Measurements from ENCODE around the gene EFCC1.
A peak's percentile ranks its signal among the peaks of the same experiment; 100 is the strongest.

The EFCC1 gene

GRCh38 chr3:129015388-129016105, 14.4 kb downstream of the EFCC1 start:
- no peak for DNase-seq

- no peak for DNase-seq
These were observed 15.2 kb downstream of the EFCC1 start for GRCh38 chr3:129016356-129016719.

- DNase-seq = no peak
These were observed 15.8 kb downstream of the EFCC1 start for GRCh38 chr3:129016720-129017483.

- no peak for DNase-seq
These were observed 16.4 kb downstream of the EFCC1 start for GRCh38 chr3:129017484-129017899.

GRCh38 chr3:129018271-129018670, 17.2 kb downstream of the EFCC1 start:
- no peak for DNase-seq

GRCh38 chr3:129018751-129019150, 17.6 kb downstream of the EFCC1 start:
- no peak for DNase-seq

GRCh38 chr3:129019266-129019665, 18.2 kb downstream of the EFCC1 start:
- DNase-seq = no peak

GRCh38 chr3:129020691-129021090, 19.6 kb downstream of the EFCC1 start:
- DNase-seq = no peak

GRCh38 chr3:129021140-129021551, 20.0 kb downstream of the EFCC1 start:
- no peak for DNase-seq

- DNase-seq = peak; percentile 74
These were observed 21.3 kb downstream of the EFCC1 start for GRCh38 chr3:129022114-129023007.

GRCh38 chr3:129023008-129023358, 21.9 kb downstream of the EFCC1 start:
- no peak for DNase-seq

- no peak for DNase-seq
These were observed 22.8 kb downstream of the EFCC1 start for GRCh38 chr3:129023909-129024308.

- DNase-seq = no peak
These were observed 24.0 kb downstream of the EFCC1 start for GRCh38 chr3:129025108-129025507.

- peak; percentile 58 for DNase-seq
These were observed 24.8 kb downstream of the EFCC1 start for GRCh38 chr3:129025691-129026435.

- peak; percentile 91 for DNase-seq
These were observed 25.8 kb downstream of the EFCC1 start for GRCh38 chr3:129026728-129027543.

- DNase-seq = no peak
These were observed 26.4 kb downstream of the EFCC1 start for GRCh38 chr3:129027544-129027880.

GRCh38 chr3:129028866-129029265, 27.8 kb downstream of the EFCC1 start:
- DNase-seq = no peak

- DNase-seq = no peak
These were observed 29.5 kb downstream of the EFCC1 start for GRCh38 chr3:129030611-129031010.

- DNase-seq = no peak
These were observed 30.5 kb downstream of the EFCC1 start for GRCh38 chr3:129031476-129032215.

GRCh38 chr3:129032716-129033115, 31.6 kb downstream of the EFCC1 start:
- DNase-seq = no peak

- no peak for DNase-seq
These were observed 32.0 kb downstream of the EFCC1 start for GRCh38 chr3:129033151-129033550.

All from right hindlimb (tissue), 1 donor.